Testis (tissue), 3 donors: ENCODE results near the gene TMEM242. TPM values are rescaled to one million over a fixed set of nuclear protein-coding genes. Genes with fewer than 3 reads are reported as not detected.

Source experiments
- DNase-seq: peaks from one replicate; pipeline ENCODE4 v3.0.0-alpha.2; 2019
- H3K27ac ChIP-seq, 2 donors: fragments of 200-600 bp; sonication (generic); one replicate each; pipeline ENCODE4 v1.5.1; 2019
- H3K27me3 ChIP-seq: fragments of 200-600 bp; sonication (generic); one replicate; pipeline ENCODE4 v1.5.1; 2019
- H3K36me3 ChIP-seq: fragments of 200-600 bp; sonication (generic); one replicate; pipeline ENCODE4 v1.5.1; 2017; ENCODE audit warnings: low read depth; ENCODE audit errors: missing control alignments
- H3K4me1 ChIP-seq: fragments of 200-600 bp; sonication (generic); one replicate; pipeline ENCODE4 v1.5.1; 2019
- H3K4me3 ChIP-seq, 2 donors: fragments of 200-600 bp; sonication (generic); one replicate each; pipeline ENCODE4 v1.5.1; 2017 to 2019
- H3K9me3 ChIP-seq: fragments of 200-600 bp; sonication (generic); one replicate; pipeline ENCODE4 v1.5.1; 2017
- POLR2A ChIP-seq: fragments of 450-650 bp; IDR thresholded peaks from one replicate; pipeline ENCODE4 v1.6.1; 2017; ENCODE audit warnings: antibody characterized with exemption, mild to moderate bottlenecking, moderate library complexity
- WGBS, 2 donors: methylation state at CpG; one replicate each; pipeline ENCODE4 v1.1.5; 2018; 5-methylcytosine and 5-hydroxymethylcytosine counted together
- intact Hi-C: fragments of 100-400 bp; cut with DNase I; formaldehyde crosslinking; loops from one replicate; pipeline ENCODE4 v1.15.1; 2023; ENCODE audit warnings: low total_unique reads
- polyA plus RNA-seq: library from polyadenylated mRNA; stranded (reverse); fragments of 350-450 nt; fragmentation: Illumina TruSeq; extraction: RNeasy Lipid Tissue Mini Kit (QIAGEN cat#74804); gene quantifications from one replicate; pipeline ENCODE4 v1.2.3, GENCODE V29; 2014; ENCODE audit warnings: low read depth, low replicate concordance; ENCODE audit not compliant: insufficient read depth
- total RNA-seq, 2 donors: library from RNA; depleted of rRNA; stranded (reverse); fragments of >200 nt; gene quantifications; one replicate each; pipeline ENCODE4 v1.2.3, GENCODE V29; 2016
- TF ChIP-seq, protein P1 (sequence below), 3 experiments: fragments of 450-650 bp in 2 of 3; fragments of 200-600 bp in 1 of 3; sonication (generic) in 1 of 3; IDR thresholded peaks; one replicate each; pipeline ENCODE4 v1.5.1; 2016 to 2019; ENCODE audit warnings: antibody characterized with exemption in 3 of 3, mild to moderate bottlenecking in 2 of 3, moderate library complexity in 1 of 3

TMEM242 gene
- total and polyA plus RNA-seq, 3 donors from 2014 or later, result 8.9 to 11.9 (median 10.3) TPM

GRCh38 chr6:157294654-157295053 is 28.7 kb downstream of the TMEM242 start:
- no peak for TF ChIP-seq POLR2A
- TF ChIP-seq, protein P1, sequence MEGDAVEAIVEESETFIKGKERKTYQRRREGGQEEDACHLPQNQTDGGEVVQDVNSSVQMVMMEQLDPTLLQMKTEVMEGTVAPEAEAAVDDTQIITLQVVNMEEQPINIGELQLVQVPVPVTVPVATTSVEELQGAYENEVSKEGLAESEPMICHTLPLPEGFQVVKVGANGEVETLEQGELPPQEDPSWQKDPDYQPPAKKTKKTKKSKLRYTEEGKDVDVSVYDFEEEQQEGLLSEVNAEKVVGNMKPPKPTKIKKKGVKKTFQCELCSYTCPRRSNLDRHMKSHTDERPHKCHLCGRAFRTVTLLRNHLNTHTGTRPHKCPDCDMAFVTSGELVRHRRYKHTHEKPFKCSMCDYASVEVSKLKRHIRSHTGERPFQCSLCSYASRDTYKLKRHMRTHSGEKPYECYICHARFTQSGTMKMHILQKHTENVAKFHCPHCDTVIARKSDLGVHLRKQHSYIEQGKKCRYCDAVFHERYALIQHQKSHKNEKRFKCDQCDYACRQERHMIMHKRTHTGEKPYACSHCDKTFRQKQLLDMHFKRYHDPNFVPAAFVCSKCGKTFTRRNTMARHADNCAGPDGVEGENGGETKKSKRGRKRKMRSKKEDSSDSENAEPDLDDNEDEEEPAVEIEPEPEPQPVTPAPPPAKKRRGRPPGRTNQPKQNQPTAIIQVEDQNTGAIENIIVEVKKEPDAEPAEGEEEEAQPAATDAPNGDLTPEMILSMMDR (IDR thresholded peaks at IDR 0.05), result no peak
- no peaks in the 10 kb centered on the region for H3K4me1 ChIP-seq
- no peaks in the 10 kb centered on the region for H3K9me3 ChIP-seq
- intact Hi-C loops, result no loop called here
- no peaks in the 10 kb centered on the region for H3K27me3 ChIP-seq
- no peak overlapping the region for H3K4me3 ChIP-seq
- H3K36me3 ChIP-seq, result no peaks in the 10 kb centered on the region
- WGBS, 2 donors, result 96 to 100% methylated on average over 2 of the region's 2 CpGs
- no peak for DNase-seq
- no peak overlapping the region for H3K27ac ChIP-seq

- no peaks in the 10 kb centered on the region for H3K4me1 ChIP-seq
- no peak for DNase-seq
- intact Hi-C loops, result no loop called here
- H3K36me3 ChIP-seq, result no peaks in the 10 kb centered on the region
- no peaks in the 10 kb centered on the region for H3K9me3 ChIP-seq
- H3K4me3 ChIP-seq, result no peak overlapping the region
- H3K27me3 ChIP-seq, result no peaks in the 10 kb centered on the region
- no peak overlapping the region for H3K27ac ChIP-seq
- TF ChIP-seq POLR2A, result no peak
- TF ChIP-seq, protein P1 (IDR thresholded peaks at IDR 0.05), result no peak
- WGBS, 2 donors, result 83 to 88% methylated on average over 6 of the region's 6 CpGs
These were observed 29.5 kb downstream of the TMEM242 start for GRCh38 chr6:157293780-157294179.

DNA sequence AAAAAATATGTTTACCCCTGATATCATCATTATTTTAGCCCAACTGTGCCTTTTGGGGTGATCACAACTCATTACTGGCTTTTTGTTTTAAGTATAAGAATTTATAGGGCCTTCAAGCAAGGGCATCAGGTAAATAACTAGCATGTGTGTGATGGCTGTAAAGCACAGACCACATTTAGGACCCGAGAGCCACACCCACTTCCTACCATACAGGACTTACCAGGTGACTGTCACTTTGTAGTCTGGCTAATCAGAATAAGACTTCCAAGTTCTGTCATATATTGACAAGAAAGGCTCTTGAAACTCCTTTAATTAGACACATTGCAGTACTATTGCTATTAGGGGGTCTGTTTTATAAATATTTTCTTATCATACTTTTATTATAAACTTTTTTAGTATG is 31.1 kb downstream of the TMEM242 start:
- Histone ChIP-seq H3K36me3 (no peaks in the 10 kb centered on the region), H3K27ac (no peak overlapping the region), H3K9me3 (no peaks in the 10 kb centered on the region), H3K4me1 (no peaks in the 10 kb centered on the region), H3K4me3 (no peak overlapping the region), H3K27me3 (no peaks in the 10 kb centered on the region)
- WGBS, 2 donors, result 94 to 96% methylated on average over 1 of the region's 1 CpG
- TF ChIP-seq, protein P1 (IDR thresholded peaks at IDR 0.05), result no peak
- no peak for TF ChIP-seq POLR2A
- intact Hi-C loops, result no loop called here
- no peak for DNase-seq

DNA sequence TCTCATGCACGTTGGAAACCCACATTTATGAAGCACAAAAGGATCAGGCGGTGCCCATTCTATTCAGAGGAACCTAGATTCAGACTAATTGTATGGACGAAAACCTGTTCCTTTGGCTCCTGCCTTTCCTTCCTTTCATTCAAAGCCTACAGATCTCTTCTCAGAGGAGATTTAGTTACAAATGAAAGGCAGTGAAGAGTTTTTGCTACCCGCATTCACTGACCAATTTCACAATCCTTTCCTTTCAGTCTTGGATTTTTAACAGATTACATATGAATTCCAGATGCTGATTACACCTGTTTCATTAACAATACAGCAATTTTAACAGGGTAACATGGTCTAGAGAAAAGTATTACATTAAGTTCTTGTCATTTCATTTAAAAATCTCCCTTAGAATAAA is 32.0 kb downstream of the TMEM242 start:
- no peak for TF ChIP-seq POLR2A
- TF ChIP-seq, protein P1 (IDR thresholded peaks at IDR 0.05), result no peak
- H3K27ac ChIP-seq, result no peak overlapping the region
- no peaks in the 10 kb centered on the region for H3K4me1 ChIP-seq
- no peak for DNase-seq
- no peak overlapping the region for H3K4me3 ChIP-seq
- 91 to 94% methylated on average over 4 of the region's 4 CpGs for WGBS, 2 donors
- no peaks in the 10 kb centered on the region for H3K36me3 ChIP-seq
- H3K27me3 ChIP-seq, result no peaks in the 10 kb centered on the region
- intact Hi-C loops, result no loop called here
- H3K9me3 ChIP-seq, result no peaks in the 10 kb centered on the region

GRCh38 chr6:157290797-157291196 is 32.5 kb downstream of the TMEM242 start:
- no peak for DNase-seq
- intact Hi-C loops, result no loop called here
- no peaks in the 10 kb centered on the region for H3K9me3 ChIP-seq

More at GRCh38 chr6:157290797-157291196, 32.5 kb downstream of the TMEM242 start:
- Histone ChIP-seq H3K27me3 (no peaks in the 10 kb centered on the region), H3K27ac (no peak overlapping the region), H3K4me1 (no peaks in the 10 kb centered on the region), H3K4me3 (no peak overlapping the region), H3K36me3 (no peaks in the 10 kb centered on the region)
- TF ChIP-seq, protein P1 (IDR thresholded peaks at IDR 0.05), result no peak
- no peak for TF ChIP-seq POLR2A
- 85 to 93% methylated on average over 4 of the region's 4 CpGs for WGBS, 2 donors
